Adipose tissue (tissue), 3 donors: ENCODE results near the gene MFAP1. TPM values are rescaled to one million over a fixed set of nuclear protein-coding genes. Genes with fewer than 3 reads are reported as not detected.

ENCODE experiments used
- polyA plus RNA-seq, 3 donors: library from polyadenylated mRNA; stranded (reverse); fragments of 200-250 nt; gene quantifications; one replicate each; pipeline ENCODE4 v1.2.3, GENCODE V29; 2013
- donor health status: healthy with polysubstance abuse.
- donor health status: Bipolar disorder and iron deficiency.
- donor health status: healthy.

MFAP1 gene
- polyA plus RNA-seq, 3 donors: 11.2 to 18.1 (median 14.9) TPM

Other genes with a start within 250 kb of the MFAP1 start
- gene PPIP5K1, start 234.5 kb downstream of the MFAP1 start, polyA plus RNA-seq: 1 to 10 TPM; 6.1 to 9.0 (median 8.3) TPM
- 10 to 100 TPM in 1 of 3 donors, 1 to 10 TPM in 2; 2.4 to 10.0 (median 5.2) TPM for gene CKMT1B, start 230.7 kb downstream of the MFAP1 start, polyA plus RNA-seq
- gene STRC, start 205.9 kb downstream of the MFAP1 start, polyA plus RNA-seq: under 1 TPM in 2 of 3 donors, not detected in 1; 0.19 to 0.21 TPM
- gene CATSPER2, start 175.8 kb downstream of the MFAP1 start, polyA plus RNA-seq: 1 to 10 TPM; 1.0 to 2.1 (median 1.6) TPM
- 1 to 10 TPM; 1.6 to 5.8 (median 3.6) TPM for gene CKMT1A, start 130.8 kb downstream of the MFAP1 start, polyA plus RNA-seq
- 100 to 1,000 TPM; 103 to 141 (median 117) TPM for gene PDIA3, start 78.3 kb downstream of the MFAP1 start, polyA plus RNA-seq
- 1 to 10 TPM in 2 of 3 donors, under 1 TPM in 1; 0.90 to 4.5 (median 1.2) TPM for gene ELL3, start 47.7 kb downstream of the MFAP1 start, polyA plus RNA-seq
- 1,000 to 10,000 TPM; 1,192 to 2,361 (median 1,574) TPM for gene SERF2, start 32.4 kb downstream of the MFAP1 start, polyA plus RNA-seq
- gene SERINC4, start 24.5 kb downstream of the MFAP1 start, polyA plus RNA-seq: under 1 TPM; 0.44 to 0.79 (median 0.46) TPM
- gene HYPK, start 24.1 kb downstream of the MFAP1 start, polyA plus RNA-seq: 10 to 100 TPM in 2 of 3 donors, 1 to 10 TPM in 1; 9.9 to 30.6 (median 12.3) TPM
- gene WDR76, start 2.3 kb upstream of the MFAP1 start, polyA plus RNA-seq: 1 to 10 TPM; 1.6 to 2.7 (median 1.6) TPM